ENCODE results near the gene ST6GALNAC4. TPM values are rescaled to one million over a fixed set of nuclear protein-coding genes. Genes with fewer than 3 reads are reported as not detected.
"Not testable (repeated sequence)": the region's sequence is repeated elsewhere in the genome, so short reads cannot be mapped to it uniquely, and the experiment has no call there.

Gene ST6GALNAC4
- total RNA-seq, 2 donors from 2014 or later, result 27.7 to 32.7 TPM

DNA sequence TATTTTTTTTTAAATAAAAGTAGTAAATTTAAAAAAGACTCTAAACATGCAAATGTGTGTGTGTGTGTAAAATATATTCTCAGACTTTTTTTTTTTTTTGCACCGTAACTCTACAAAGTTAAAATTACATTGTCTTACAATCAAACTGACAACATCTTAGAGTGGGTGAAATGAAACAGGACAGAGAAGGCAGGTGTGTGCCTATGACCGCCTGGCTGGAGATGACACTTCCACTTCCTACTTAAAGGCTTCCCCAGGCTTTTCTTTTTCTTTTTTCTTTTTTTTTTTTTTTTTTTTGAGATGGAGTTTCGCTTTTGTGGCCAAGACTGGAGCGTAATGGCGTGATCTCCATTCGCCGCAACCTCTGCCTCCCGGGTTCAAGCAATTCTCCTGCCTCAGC, 36.7 kb downstream of the ST6GALNAC4 start:
- no peak for DNase-seq (ENCODE audit: low spot score)
- intact Hi-C loops (cut with DNase I), result no loop called here

DNA sequence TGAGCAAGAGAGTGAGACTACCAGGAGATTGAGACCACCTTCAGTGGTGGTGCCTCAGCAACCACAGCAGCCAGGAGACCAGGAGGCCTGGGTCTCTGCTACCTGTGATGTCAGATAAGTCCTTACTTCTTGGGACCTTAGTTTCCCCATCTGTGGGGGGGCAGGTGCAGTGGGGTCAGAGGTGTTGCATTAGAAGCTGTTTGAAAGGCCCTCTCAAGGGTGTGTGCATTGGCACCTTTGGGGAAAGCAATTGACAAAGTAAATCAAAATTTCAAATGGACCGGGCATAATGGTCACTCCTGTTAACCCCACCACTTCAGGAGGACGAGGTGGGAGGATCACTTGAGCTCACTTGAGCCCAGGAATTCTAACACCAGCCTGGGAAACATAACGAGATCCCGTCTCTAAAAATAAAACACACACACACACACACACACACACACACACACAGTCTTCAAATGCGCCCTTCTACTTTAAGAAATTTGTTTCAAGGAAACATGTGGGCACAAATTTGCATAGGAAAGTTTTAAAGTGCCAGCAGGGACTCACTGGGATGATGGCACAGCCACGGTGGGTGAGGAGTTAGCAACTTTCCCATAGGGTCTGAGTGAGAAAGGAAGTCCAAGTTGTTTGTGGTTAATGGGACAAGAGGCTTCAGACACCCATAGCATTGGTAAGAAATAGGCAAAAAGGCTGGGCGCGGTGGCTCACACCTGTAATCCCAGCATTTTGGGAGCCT, 38.0 kb downstream of the ST6GALNAC4 start:
- intact Hi-C loops (cut with DNase I), result loop anchor here in 1 of 2 donors (10.0 kb wide), 1 partner anchor 236 kb away; no protein-coding TSS in a partner anchor

DNA sequence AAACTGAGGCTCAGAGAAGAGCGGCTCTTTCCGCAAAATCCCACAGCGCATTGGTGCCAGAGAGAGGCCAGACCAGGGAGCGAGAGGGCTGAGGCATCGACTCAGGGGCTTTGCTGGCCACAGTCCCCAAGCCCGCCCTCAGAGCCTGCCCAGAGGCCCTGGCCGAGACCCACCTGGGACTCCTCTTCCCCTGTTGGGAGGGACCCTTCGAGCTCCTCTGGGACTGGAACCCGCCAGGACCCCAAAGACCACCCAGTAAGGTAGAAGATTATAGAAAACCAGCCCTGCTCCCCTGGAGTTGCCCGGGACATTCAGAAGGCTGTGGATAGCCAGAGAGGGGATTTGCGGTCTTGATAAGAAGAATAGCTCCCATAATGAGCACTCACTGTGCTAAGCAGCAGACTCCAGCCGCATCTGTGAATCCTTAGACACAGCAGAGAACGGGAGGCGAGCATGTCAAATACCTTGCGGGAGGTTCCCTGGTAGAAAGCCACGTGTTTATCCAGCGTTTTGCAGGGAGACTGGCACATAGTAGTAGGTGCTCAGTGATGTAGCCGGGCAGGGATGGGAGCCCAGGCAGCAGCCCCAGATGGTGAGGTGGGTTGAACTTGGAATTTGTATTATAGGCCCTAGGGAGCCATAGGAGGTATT, 38.7 kb downstream of the ST6GALNAC4 start:
- intact Hi-C loops (cut with DNase I), result loop anchor here in 1 of 2 donors (10.0 kb wide), 1 partner anchor 237 kb away; no protein-coding TSS in a partner anchor
- no peak for DNase-seq (ENCODE audit: low spot score)

More for the DNA sequence above, 38.0 kb downstream of the ST6GALNAC4 start:
- DNase-seq (ENCODE audit: low spot score), result no peak

DNA sequence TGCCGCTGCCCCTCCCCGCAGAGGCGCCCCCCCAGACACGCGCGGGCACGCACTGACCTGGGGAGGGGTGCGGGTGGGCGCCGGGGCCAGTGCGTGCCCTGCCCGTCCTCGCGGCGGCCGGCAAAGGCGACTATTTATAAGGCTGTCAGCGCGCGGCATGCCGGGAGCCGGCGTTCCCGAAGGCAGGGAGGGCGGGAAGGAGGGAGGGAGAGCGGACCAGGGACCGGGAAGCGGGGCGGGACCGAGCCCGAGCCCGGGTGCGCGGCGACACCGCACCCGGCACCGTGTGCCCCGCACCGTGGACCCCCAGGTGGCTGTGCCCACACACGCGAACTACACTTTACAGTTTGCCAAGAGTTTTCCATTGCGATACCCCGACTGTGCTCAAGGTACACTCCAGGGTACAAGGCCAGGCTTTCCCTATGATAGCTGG, 39.3 kb downstream of the ST6GALNAC4 start, which contains the start of gene AK1:
Gene AK1 (minus strand): TSS at position 110 of the 433 bp plus-strand sequence. CDS start 3,058 bp downstream, outside the sequence.
- DNase-seq (ENCODE audit: low spot score), result peak; percentile 92
- intact Hi-C loops (cut with DNase I), result loop anchor here in 1 of 2 donors (10.0 kb wide), 1 partner anchor 237 kb away; no protein-coding TSS in a partner anchor

DNA sequence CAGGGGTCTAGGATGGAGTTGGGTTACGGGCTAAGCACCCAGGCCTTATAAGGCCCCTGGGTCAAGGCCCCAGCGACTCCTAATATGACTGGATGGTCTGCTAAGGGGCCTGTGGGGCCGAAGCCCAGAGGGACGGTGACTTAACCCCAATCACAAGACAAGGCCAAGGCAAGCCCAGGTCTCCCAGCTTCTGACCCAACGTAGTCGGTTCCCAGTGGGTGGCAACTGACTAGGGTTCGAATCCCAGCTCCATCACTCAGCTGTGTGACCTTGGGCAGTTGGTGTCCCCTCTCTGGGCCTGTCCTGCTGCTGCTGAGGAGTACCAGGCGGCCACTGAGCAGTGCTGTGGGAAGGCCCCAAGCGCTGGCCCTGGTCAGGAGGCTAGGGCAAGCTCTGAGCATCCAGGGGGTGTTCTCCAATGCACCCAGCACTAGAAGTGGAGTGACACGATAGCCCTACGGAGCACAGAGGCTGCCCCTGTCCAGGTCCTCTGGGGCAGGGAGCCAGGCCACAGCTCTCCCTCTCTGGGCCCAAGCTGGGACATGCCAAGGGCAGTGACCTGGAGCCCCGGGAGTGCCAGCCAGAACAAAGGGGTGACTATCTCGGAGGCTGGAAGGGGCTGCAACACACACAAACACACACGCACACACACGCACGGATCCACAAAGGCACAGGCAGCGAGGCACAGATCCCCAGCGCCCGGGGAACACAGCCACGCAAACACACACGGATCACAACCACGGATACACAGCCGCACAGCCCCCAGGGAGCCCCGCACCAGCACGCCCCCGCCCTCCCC, 39.9 kb downstream of the ST6GALNAC4 start:
- intact Hi-C loops (cut with DNase I), result loop anchor here in 1 of 2 donors (10.0 kb wide), 1 partner anchor 238 kb away; no protein-coding TSS in a partner anchor
- DNase-seq (ENCODE audit: low spot score), result no peak

GRCh38 chr9:127876026-127876763, 40.6 kb downstream of the ST6GALNAC4 start:
- intact Hi-C loops (cut with DNase I), result loop anchor here in 1 of 2 donors (10.0 kb wide), 1 partner anchor 239 kb away; no protein-coding TSS in a partner anchor
- DNase-seq (ENCODE audit: low spot score), result no peak

DNA sequence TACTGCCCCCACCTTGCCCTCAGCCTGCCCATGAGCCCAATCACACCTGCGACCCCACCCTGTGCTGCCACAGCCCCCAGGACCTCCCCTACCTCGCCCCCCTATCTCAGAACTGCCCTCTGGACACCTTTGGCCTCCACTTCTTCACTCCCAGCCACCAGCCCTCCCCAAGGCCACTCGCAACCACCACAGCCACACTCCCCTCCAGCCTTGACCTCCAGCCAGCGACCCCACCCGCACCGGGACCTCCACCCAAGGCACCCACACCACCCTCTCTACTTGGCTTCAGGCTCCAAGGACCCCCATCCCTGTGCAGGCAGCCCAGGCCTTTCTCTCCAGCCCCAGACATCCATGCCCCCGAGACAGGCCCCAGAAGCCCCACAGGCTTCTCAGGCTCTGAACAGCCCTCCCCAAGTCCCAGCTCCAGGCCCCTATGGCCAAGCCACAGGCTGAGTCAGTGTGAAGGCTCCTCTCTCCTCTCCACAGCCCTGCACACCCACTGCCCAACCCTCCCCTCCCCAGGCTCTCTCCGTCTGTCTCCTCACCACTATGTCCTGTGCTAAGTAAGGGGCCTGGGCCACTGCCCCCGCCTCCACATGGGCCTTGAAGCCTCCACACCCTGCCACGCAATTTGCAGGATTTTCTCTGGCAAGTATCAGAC, 41.4 kb downstream of the ST6GALNAC4 start:
- no peak for DNase-seq (ENCODE audit: low spot score)

DNA sequence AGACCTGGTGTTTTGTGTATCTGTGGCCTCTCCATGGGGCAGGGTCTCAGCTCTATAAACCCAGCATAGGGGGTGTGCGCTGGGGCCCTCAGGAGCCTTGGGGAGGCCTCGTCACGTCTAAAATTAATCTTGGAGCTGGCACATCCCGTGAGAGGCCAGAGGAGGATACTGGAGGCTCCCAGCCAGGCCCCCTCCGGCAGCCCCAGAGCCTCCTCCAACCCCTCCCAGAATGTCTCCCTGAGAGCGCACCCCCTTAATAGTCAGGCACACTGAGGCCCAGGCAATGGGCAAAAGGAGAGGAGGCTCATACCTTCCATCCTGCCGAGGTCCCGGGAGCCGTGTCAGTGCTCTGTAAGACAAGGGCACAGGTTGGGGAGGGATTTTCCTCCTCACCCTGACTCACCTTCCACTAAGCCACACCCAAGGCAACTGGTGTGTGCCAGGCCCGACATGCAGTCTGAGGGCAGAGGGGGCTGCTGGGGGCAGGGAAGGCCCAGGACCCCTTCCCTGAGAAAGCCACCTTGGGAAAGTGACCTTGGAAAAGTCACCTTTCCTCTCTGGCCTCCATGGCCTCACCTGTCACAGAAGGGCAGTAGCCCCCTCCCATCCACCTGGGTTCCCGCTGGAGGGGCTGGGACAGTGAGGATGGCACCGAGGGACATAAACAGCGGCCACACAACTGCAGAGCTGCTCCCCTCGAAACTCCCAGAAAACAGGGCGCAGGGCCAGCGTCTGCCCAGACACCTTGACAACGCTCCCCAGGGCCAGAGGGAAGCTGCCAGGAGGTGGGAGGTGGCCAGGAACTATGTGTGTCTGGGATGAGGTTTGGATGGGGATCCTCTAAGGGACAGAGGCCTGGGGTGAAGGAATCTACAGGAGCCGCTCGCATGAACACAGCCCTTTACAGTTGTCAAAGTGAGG, 42.3 kb downstream of the ST6GALNAC4 start:
- no peak for DNase-seq (ENCODE audit: low spot score)
- intact Hi-C loops (cut with DNase I), result loop anchor here (5.0 to 10.0 kb wide), 4 partner anchors 72 to 240 kb away; partner anchors contain the start of genes CDK9 (in 2 of the 2), FPGS (in 1 of the 2) and TOR2A (in 1 of the 2)

More for the DNA sequence above, 41.4 kb downstream of the ST6GALNAC4 start:
- intact Hi-C loops (cut with DNase I), result loop anchor here in 1 of 2 donors (10.0 kb wide), 1 partner anchor 239 kb away; no protein-coding TSS in a partner anchor

DNA sequence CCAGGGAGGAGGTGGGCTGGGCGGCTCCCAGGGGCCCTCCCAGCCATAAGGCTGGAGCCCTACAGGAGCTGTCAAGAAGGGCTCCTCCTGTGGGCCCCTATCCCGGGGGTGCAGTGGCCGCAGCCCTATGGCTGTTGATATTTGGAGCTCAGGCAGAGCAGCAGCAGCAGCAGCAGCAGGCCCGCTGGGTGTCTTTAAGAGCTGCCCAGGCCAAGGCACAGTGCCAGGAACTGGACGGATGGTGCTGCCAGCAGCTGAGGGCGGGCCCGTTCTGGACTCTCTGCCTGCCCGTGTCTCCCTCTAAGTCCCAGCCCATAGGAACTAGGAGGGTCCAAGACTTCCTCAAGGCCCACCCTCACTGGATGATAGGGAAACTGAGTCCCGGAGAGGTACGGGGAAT, 43.0 kb downstream of the ST6GALNAC4 start:
- intact Hi-C loops (cut with DNase I), result loop anchor here (5.0 to 10.0 kb wide), 4 partner anchors 72 to 241 kb away; partner anchors contain the start of genes CDK9 (in 2 of the 2), FPGS (in 1 of the 2) and TOR2A (in 1 of the 2)
- DNase-seq (ENCODE audit: low spot score), result peak; percentile 92

DNA sequence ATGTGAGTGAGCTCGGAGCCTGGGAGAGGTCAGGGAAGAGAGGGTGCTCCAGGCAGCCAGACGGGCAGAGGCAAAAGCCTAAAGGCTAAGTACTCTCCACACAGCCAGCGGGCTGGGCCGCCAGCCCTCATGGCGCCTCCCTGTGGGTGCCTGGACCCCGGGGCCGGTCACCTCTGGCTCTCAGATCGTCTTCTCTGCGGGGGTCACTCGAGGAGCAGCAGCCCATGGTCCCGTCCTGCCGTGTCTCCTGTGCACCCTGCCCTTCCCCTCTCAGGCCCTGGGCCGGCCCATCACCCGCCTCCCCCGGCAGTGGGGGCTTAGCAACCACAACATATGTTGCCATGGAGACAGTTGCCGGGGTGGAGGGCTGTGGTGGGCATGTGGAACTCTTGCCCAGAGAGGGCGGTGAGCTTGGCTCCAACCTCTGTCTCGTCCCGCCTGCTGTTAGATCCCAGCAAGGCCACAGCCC, 43.6 kb downstream of the ST6GALNAC4 start:
- no peak for DNase-seq (ENCODE audit: low spot score)
- intact Hi-C loops (cut with DNase I), result loop anchor here (5.0 to 10.0 kb wide), 4 partner anchors 71 to 242 kb away; partner anchors contain the start of genes CDK9 (in 2 of the 2), FPGS (in 1 of the 2) and TOR2A (in 1 of the 2)

GRCh38 chr9:127872369-127873222, 44.2 kb downstream of the ST6GALNAC4 start:
- no peak for DNase-seq (ENCODE audit: low spot score)
- intact Hi-C loops (cut with DNase I), result loop anchor here (5.0 to 10.0 kb wide), 4 partner anchors 70 to 242 kb away; partner anchors contain the start of genes CDK9 (in 2 of the 2), FPGS (in 1 of the 2) and TOR2A (in 1 of the 2)

DNA sequence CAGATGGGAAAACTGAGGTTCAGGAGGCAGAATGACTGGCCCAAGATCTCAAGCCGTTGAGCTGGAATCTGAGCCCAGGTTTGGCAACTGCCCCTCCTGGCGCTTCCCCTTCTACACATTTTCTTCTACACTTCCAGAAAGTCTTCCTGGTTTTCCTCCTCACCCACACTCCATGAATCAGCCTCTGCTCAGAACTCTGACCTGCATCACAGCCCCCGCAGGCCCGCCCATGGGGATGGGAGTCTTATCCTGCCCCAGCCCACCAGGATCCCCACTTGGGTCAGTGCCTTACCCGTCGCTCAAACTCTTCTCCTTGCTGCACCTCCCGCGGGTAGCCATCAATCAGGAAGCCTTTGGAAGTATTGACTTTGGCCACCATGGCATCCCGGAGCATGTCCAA, 45.3 kb downstream of the ST6GALNAC4 start:
- intact Hi-C loops (cut with DNase I), result loop anchor here (5.0 to 10.0 kb wide), 4 partner anchors 69 to 243 kb away; partner anchors contain the start of genes CDK9 (in 2 of the 2), FPGS (in 1 of the 2) and TOR2A (in 1 of the 2)
- DNase-seq (ENCODE audit: low spot score), result no peak

GRCh38 chr9:127870887-127871286, 46.0 kb downstream of the ST6GALNAC4 start:
- intact Hi-C loops (cut with DNase I), result loop anchor here (5.0 to 10.0 kb wide), 4 partner anchors 69 to 244 kb away; partner anchors contain the start of genes CDK9 (in 2 of the 2), FPGS (in 1 of the 2) and TOR2A (in 1 of the 2)
- DNase-seq (ENCODE audit: low spot score), result no peak

DNA sequence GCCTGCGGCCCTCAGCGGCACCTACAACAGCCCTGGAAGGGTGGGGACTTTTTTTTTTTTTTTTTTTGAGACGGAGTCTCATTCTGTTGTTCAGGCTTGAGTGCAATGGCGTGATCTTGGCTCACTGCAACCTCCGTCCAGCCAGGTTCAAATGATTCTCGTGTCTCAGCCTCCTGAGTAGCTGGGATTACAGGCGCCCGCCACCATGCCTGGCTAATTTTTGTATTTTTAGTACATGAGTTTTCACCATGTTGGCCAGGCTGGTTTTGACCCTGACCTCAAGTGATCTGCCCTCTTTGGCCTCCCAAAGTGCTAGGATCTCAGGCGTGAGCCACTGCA, 46.7 kb downstream of the ST6GALNAC4 start:
- intact Hi-C loops (cut with DNase I), result loop anchor here (5.0 to 10.0 kb wide), 4 partner anchors 68 to 245 kb away; partner anchors contain the start of genes CDK9 (in 2 of the 2), FPGS (in 1 of the 2) and TOR2A (in 1 of the 2)
- DNase-seq (ENCODE audit: low spot score), result not testable (repeated sequence)
